ENCODE measurements around the gene CDHR3. TPM values are rescaled to one million over a fixed set of nuclear protein-coding genes. Genes with fewer than 3 reads are reported as not detected.

The CDHR3 gene
- total and polyA plus RNA-seq, 10 of the 15 experiments (the other 5 are each of a cell fraction or from before 2014, with no cell fraction given): 0.06 to 0.11 TPM; not detected in 8

GRCh38 chr7:106071356-106071998, 108.4 kb downstream of the CDHR3 start (continued):
- TF ChIP-seq, protein P1, sequence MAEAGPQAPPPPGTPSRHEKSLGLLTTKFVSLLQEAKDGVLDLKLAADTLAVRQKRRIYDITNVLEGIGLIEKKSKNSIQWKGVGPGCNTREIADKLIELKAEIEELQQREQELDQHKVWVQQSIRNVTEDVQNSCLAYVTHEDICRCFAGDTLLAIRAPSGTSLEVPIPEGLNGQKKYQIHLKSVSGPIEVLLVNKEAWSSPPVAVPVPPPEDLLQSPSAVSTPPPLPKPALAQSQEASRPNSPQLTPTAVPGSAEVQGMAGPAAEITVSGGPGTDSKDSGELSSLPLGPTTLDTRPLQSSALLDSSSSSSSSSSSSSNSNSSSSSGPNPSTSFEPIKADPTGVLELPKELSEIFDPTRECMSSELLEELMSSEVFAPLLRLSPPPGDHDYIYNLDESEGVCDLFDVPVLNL (IDR thresholded peaks at IDR 0.05; ENCODE audit: low read depth, low read length): no peak
- TF ChIP-seq, protein P2, sequence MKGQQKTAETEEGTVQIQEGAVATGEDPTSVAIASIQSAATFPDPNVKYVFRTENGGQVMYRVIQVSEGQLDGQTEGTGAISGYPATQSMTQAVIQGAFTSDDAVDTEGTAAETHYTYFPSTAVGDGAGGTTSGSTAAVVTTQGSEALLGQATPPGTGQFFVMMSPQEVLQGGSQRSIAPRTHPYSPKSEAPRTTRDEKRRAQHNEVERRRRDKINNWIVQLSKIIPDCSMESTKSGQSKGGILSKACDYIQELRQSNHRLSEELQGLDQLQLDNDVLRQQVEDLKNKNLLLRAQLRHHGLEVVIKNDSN (IDR thresholded peaks at IDR 0.05; ENCODE audit: borderline replicate concordance, extremely low read length, insufficient read depth, low read depth, low read length): no peak
- TF ChIP-seq HSF1 (IDR thresholded peaks at IDR 0.05; ENCODE audit: low read depth, low read length): no peak
- 0 out of 2 replicates have a peak, but pooled peaks have one; percentile 16 for TF ChIP-seq ZNF384 (IDR thresholded peaks at IDR 0.05; ENCODE audit: borderline replicate concordance, low read depth, low read length)
- TF ChIP-seq, protein P3, sequence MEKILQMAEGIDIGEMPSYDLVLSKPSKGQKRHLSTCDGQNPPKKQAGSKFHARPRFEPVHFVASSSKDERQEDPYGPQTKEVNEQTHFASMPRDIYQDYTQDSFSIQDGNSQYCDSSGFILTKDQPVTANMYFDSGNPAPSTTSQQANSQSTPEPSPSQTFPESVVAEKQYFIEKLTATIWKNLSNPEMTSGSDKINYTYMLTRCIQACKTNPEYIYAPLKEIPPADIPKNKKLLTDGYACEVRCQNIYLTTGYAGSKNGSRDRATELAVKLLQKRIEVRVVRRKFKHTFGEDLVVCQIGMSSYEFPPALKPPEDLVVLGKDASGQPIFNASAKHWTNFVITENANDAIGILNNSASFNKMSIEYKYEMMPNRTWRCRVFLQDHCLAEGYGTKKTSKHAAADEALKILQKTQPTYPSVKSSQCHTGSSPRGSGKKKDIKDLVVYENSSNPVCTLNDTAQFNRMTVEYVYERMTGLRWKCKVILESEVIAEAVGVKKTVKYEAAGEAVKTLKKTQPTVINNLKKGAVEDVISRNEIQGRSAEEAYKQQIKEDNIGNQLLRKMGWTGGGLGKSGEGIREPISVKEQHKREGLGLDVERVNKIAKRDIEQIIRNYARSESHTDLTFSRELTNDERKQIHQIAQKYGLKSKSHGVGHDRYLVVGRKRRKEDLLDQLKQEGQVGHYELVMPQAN (conservative IDR thresholded peaks at IDR 0.05): peak; percentile 21; the same call in 1 of the 2 replicates
- TF ChIP-seq HDAC2 (IDR thresholded peaks at IDR 0.05): no peak
- TF ChIP-seq KLF5 (IDR thresholded peaks at IDR 0.05; ENCODE audit: partially characterized antibody): no peak
- peak; percentile 71 for TF ChIP-seq BACH1 (IDR thresholded peaks at IDR 0.05; ENCODE audit: borderline replicate concordance)
- TF ChIP-seq TCF3 (IDR thresholded peaks at IDR 0.05; ENCODE audit: borderline replicate concordance, insufficient read depth, low read depth, low read length): peak; percentile 73; the same call in 1 of the 2 replicates
- no peak for TF ChIP-seq SMAD1 (IDR thresholded peaks at IDR 0.05; ENCODE audit: low read depth, partially characterized antibody)
- 0 out of 2 replicates have a peak, but pooled peaks have one; percentile 28 for TF ChIP-seq LARP7 (IDR thresholded peaks at IDR 0.05)
- no peak for TF ChIP-seq PBX3 (IDR thresholded peaks at IDR 0.05; ENCODE audit: insufficient replicate concordance, low read depth, low read length)
- TF ChIP-seq, protein P4, sequence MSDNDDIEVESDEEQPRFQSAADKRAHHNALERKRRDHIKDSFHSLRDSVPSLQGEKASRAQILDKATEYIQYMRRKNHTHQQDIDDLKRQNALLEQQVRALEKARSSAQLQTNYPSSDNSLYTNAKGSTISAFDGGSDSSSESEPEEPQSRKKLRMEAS (IDR thresholded peaks at IDR 0.05; ENCODE audit: low read depth, low read length): no peak
- peak; percentile 99 for TF ChIP-seq POU2F2 (IDR thresholded peaks at IDR 0.05; ENCODE audit: borderline replicate concordance, low read depth, low read length)
- TF ChIP-seq CHD1 (IDR thresholded peaks at IDR 0.05; ENCODE audit: low read depth, low read length): no peak
- TF ChIP-seq CHD2 (IDR thresholded peaks at IDR 0.05; ENCODE audit: borderline replicate concordance, low read depth, low read length): peak; percentile 72; the same call in 1 of the 2 replicates
- peak; percentile 58; the same call in 1 of the 2 replicates for TF ChIP-seq GABPA (IDR thresholded peaks at IDR 0.05; ENCODE audit: low read depth)
- TF ChIP-seq IRF5 (IDR thresholded peaks at IDR 0.05; ENCODE audit: borderline replicate concordance): no peak
- TF ChIP-seq KAT2A (conservative IDR thresholded peaks at IDR 0.05; ENCODE audit: control insufficient read depth, low read depth, low read length): no peak

Data from GM12878 (cell line).